H1 (cell line): ENCODE data around the gene IQCM. TPM values are rescaled to one million over a fixed set of nuclear protein-coding genes. Genes with fewer than 3 reads are reported as not detected.

Source experiments
- CTCF ChIA-PET: fragments of 300-600 bp; sonication (Branson Sonifier 250); formaldehyde crosslinking; loops from one replicate; lab custom pipeline; 2021; ENCODE audit not compliant: partially characterized antibody; lab: Charles Lee
- POLR2A ChIA-PET: fragments of 300-600 bp; sonication (Branson Sonifier 250); formaldehyde crosslinking; loops from one replicate; lab custom pipeline; 2021; ENCODE audit warnings: inconsistent platforms; ENCODE audit not compliant: partially characterized antibody; lab: Charles Lee
- DNase-seq, 2 experiments: peaks; one replicate each; pipeline versions ENCODE4 v3.0.0 to v3.0.0-alpha.2; 2010 to 2022; ENCODE audit warnings: low spot score in 2 of 2, low read depth in 1 of 2, mixed read lengths in 1 of 2
- FAIRE-seq: peaks from 2 replicates; lab custom pipeline; 2011; peaks lifted over from hg19 to GRCh38; lab: Jason Lieb, UNC
- H2AFZ ChIP-seq: 2 replicates; pipeline ENCODE4 v1.8.1; 2012; ENCODE audit warnings: low read length, inconsistent platforms
- H2AK5ac ChIP-seq: 2 replicates; pipeline ENCODE4 v1.6.1; 2013; ENCODE audit warnings: low read depth, low read length
- H2BK120ac ChIP-seq: replicated peaks from 2 replicates; pipeline ENCODE3; 2013; ENCODE audit warnings: low read depth, low read length, inconsistent platforms
- H2BK12ac ChIP-seq: 2 replicates; pipeline ENCODE4 v1.6.1; 2013; ENCODE audit warnings: low read depth, low read length
- H2BK15ac ChIP-seq: 2 replicates; pipeline ENCODE4 v1.6.1; 2013; ENCODE audit warnings: low read length
- H2BK20ac ChIP-seq: 2 replicates; pipeline ENCODE4 v1.6.1; 2013; ENCODE audit warnings: low read length
- H2BK5ac ChIP-seq: 2 replicates; pipeline ENCODE4 v1.6.1; 2013; ENCODE audit warnings: low read depth, low read length
- H3K14ac ChIP-seq: 2 replicates; pipeline ENCODE4 v1.6.1; 2013; ENCODE audit warnings: inconsistent platforms; ENCODE audit not compliant: insufficient read length
- H3K18ac ChIP-seq: 2 replicates; pipeline ENCODE4 v1.6.1; 2013; ENCODE audit warnings: low read length; ENCODE audit errors: extremely low read depth
- H3K23ac ChIP-seq: 2 replicates; pipeline ENCODE4 v1.6.1; 2013; ENCODE audit warnings: inconsistent platforms; ENCODE audit not compliant: insufficient read length
- H3K23me2 ChIP-seq: 2 replicates; pipeline ENCODE4 v1.6.1; 2013; ENCODE audit warnings: low read depth, low read length
- H3K27ac ChIP-seq: 2 replicates; pipeline ENCODE4 v1.6.1; 2011; ENCODE audit warnings: low read depth, low read length, inconsistent platforms
- H3K27me3 ChIP-seq, 4 experiments: replicated peaks in 1 of 4; 1 replicate in 1 of 4; 2 replicates in 3 of 4; pipeline versions ENCODE4 v1.6.1 to v1.8.1; 2011 to 2013; ENCODE audit warnings: low read length in 3 of 4, mild to moderate bottlenecking in 3 of 4, inconsistent platforms in 2 of 4, mixed read lengths in 2 of 4, moderate library complexity in 1 of 4; ENCODE audit not compliant: control insufficient read depth in 3 of 4, insufficient read depth in 3 of 4; ENCODE audit errors: extremely low read depth in 1 of 4
- H3K36me3 ChIP-seq, 4 experiments: 2 replicates each; pipeline versions ENCODE4 v1.6.1 to v1.8.1; 2011 to 2013; ENCODE audit warnings: mild to moderate bottlenecking in 4 of 4, low read length in 3 of 4, moderate library complexity in 2 of 4, control low read depth in 1 of 4, inconsistent platforms in 1 of 4; ENCODE audit not compliant: insufficient read depth in 4 of 4, control insufficient read depth in 2 of 4
- H3K4ac ChIP-seq: replicated peaks from 2 replicates; pipeline ENCODE3; 2013; ENCODE audit warnings: low read length, low read depth, mixed read lengths, inconsistent platforms; ENCODE audit not compliant: insufficient read length
- H3K4me1 ChIP-seq, 4 experiments: replicated peaks in 1 of 4; 1 replicate in 1 of 4; 2 replicates in 3 of 4; pipeline versions ENCODE4 v1.6.1 to v1.8.1; 2011 to 2013; ENCODE audit warnings: low read length in 3 of 4, inconsistent platforms in 2 of 4, mixed read lengths in 1 of 4; ENCODE audit not compliant: insufficient read depth in 4 of 4, control insufficient read depth in 3 of 4
- H3K4me2 ChIP-seq, 2 experiments: 2 replicates each; pipeline versions ENCODE4 v1.6.1 to v1.8.1; 2011 to 2013; ENCODE audit warnings: low read depth in 2 of 2, low read length in 2 of 2, control low read depth in 1 of 2, inconsistent platforms in 1 of 2, mild to moderate bottlenecking in 1 of 2; ENCODE audit not compliant: insufficient read depth in 1 of 2
- H3K4me3 ChIP-seq, 4 experiments: fragments of 200-600, 300-600 bp in 1 of 4; sonication (generic), shearing (Covaris generic), sonication (Bioruptor Twin) in 1 of 4; 2 replicates each; pipeline versions ENCODE4 v1.5.1 to v1.8.1; 2011 to 2016; ENCODE audit warnings: low read length in 4 of 4, low read depth in 3 of 4, control low read depth in 2 of 4, inconsistent platforms in 2 of 4, mild to moderate bottlenecking in 2 of 4, mixed read lengths in 1 of 4, moderate library complexity in 1 of 4; ENCODE audit not compliant: insufficient read depth in 2 of 4; ENCODE audit errors: extremely low read depth in 1 of 4
- H3K56ac ChIP-seq: replicated peaks from 2 replicates; pipeline ENCODE3; 2013; ENCODE audit warnings: low read depth, mild to moderate bottlenecking, mixed read lengths, low read length, inconsistent platforms; ENCODE audit not compliant: insufficient read length
- H3K79me1 ChIP-seq: 2 replicates; pipeline ENCODE4 v1.6.1; 2013; ENCODE audit warnings: low read depth, low read length, control low read depth
- H3K79me2 ChIP-seq, 2 experiments: 2 replicates each; pipeline versions ENCODE4 v1.6.1 to v1.8.1; 2012 to 2013; ENCODE audit warnings: low read length in 2 of 2, mild to moderate bottlenecking in 2 of 2, inconsistent platforms in 1 of 2; ENCODE audit not compliant: insufficient read depth in 2 of 2, control insufficient read depth in 1 of 2
- H3K9ac ChIP-seq, 4 experiments: replicated peaks in 1 of 4; 1 replicate in 1 of 4; 2 replicates in 3 of 4; pipeline versions ENCODE4 v1.6.1 to v1.8.1; 2011 to 2013; ENCODE audit warnings: low read depth in 3 of 4, low read length in 3 of 4, control low read depth in 2 of 4, mild to moderate bottlenecking in 2 of 4, moderate library complexity in 2 of 4, inconsistent platforms in 1 of 4; ENCODE audit errors: extremely low read depth in 1 of 4
- H3K9me3 ChIP-seq, 2 experiments: 2 replicates each; pipeline versions ENCODE4 v1.6.1 to v1.8.1; 2012 to 2013; ENCODE audit warnings: mild to moderate bottlenecking in 2 of 2, moderate library complexity in 2 of 2, control low read depth in 1 of 2, inconsistent platforms in 1 of 2, low read depth in 1 of 2, low read length in 1 of 2, mixed read lengths in 1 of 2; ENCODE audit not compliant: insufficient read depth in 2 of 2
- H4K20me1 ChIP-seq, 2 experiments: replicated peaks in 1 of 2; 2 replicates each; pipeline versions ENCODE3 to v1.8.1; 2011 to 2013; ENCODE audit warnings: inconsistent platforms in 2 of 2, low read length in 2 of 2, mild to moderate bottlenecking in 1 of 2; ENCODE audit not compliant: insufficient read depth in 2 of 2, control insufficient read depth in 1 of 2
- H4K5ac ChIP-seq: 2 replicates; pipeline ENCODE4 v1.6.1; 2013; ENCODE audit warnings: low read length, low read depth, mixed read lengths, inconsistent platforms; ENCODE audit not compliant: insufficient read length
- H4K8ac ChIP-seq: 2 replicates; pipeline ENCODE4 v1.8.0; 2013; ENCODE audit warnings: mild to moderate bottlenecking, moderate library complexity, low read length, inconsistent platforms; ENCODE audit not compliant: insufficient read depth; ENCODE audit errors: extremely low read depth
- H4K91ac ChIP-seq: replicated peaks from 2 replicates; pipeline ENCODE3; 2013; ENCODE audit warnings: low read length, mixed read lengths, inconsistent platforms; ENCODE audit not compliant: insufficient read length
- CEBPB ChIP-seq: IDR thresholded peaks from 2 replicates; pipeline ENCODE4 v1.6.1; 2012; ENCODE audit warnings: low read depth, low read length
- JUND ChIP-seq: IDR thresholded peaks from 2 replicates; pipeline ENCODE4 v1.6.1; 2011; ENCODE audit warnings: mild to moderate bottlenecking, improper control_type of control experiment, low read length
- POU5F1 ChIP-seq: IDR thresholded peaks from 2 replicates; pipeline ENCODE4 v1.6.1; 2011; ENCODE audit warnings: low read depth, mild to moderate bottlenecking, low read length, moderate library complexity
- RAD21 ChIP-seq, 2 experiments: IDR thresholded peaks in 1 of 2; conservative IDR thresholded peaks in 1 of 2; 2 replicates each; pipeline ENCODE4 v1.6.1; 2011; ENCODE audit warnings: low read depth in 2 of 2, low read length in 2 of 2, improper control_type of control experiment in 1 of 2, inconsistent platforms in 1 of 2, mild to moderate bottlenecking in 1 of 2, moderate library complexity in 1 of 2
- RFX5 ChIP-seq: IDR thresholded peaks from 2 replicates; pipeline ENCODE4 v1.6.1; 2011; ENCODE audit warnings: low read depth, low read length, improper control_type of control experiment, borderline replicate concordance
- TEAD4 ChIP-seq: IDR thresholded peaks from 2 replicates; pipeline ENCODE4 v1.6.1; 2012; ENCODE audit warnings: low read depth, low read length, inconsistent platforms, mixed read lengths
- polyA plus RNA-seq, 7 experiments: library from polyadenylated mRNA; depleted of rRNA in 3 of 7; stranded (reverse) in 5 of 7; unstranded in 2 of 7; fragments of >200 nt in 5 of 7; fragments of 200-250 nt in 2 of 7; gene quantifications; 1 replicate in 5 of 7; 2 replicates in 1 of 7; 4 replicates in 1 of 7; pipeline versions ENCODE4 v1.2.1 to v1.2.3, GENCODE V29; 2011 to 2013; ENCODE audit warnings: missing spikeins in 2 of 7, mixed read lengths in 2 of 7
- total RNA-seq: library from RNA; stranded (reverse); fragmentation: NEBNext Ultra II Directional; extraction: Animal tissue kit (Norgen Biotek cat#: 25700); gene quantifications from 2 replicates; pipeline ENCODE4 v1.2.1, GENCODE V29; 2021
- TF ChIP-seq, protein P1 (sequence below), 3 experiments: IDR thresholded peaks; 1 replicate in 2 of 3; 2 replicates in 1 of 3; pipeline versions ENCODE4 v1.5.1 to v1.6.1; 2011; ENCODE audit warnings: low read length in 3 of 3, mild to moderate bottlenecking in 3 of 3, inconsistent platforms in 2 of 3, low read depth in 1 of 3, moderate library complexity in 1 of 3; ENCODE audit not compliant: insufficient read depth in 1 of 3; ENCODE audit errors: control extremely low read depth in 1 of 3
- TF ChIP-seq, protein P2 (sequence below): IDR thresholded peaks from 2 replicates; pipeline ENCODE4 v1.6.1; 2011; ENCODE audit warnings: low read length, improper control_type of control experiment

Gene IQCM
- total and polyA plus RNA-seq, 2 of the 8 experiments (the other 6 are each of a cell fraction or from before 2014, with no cell fraction given), result not detected

DNA sequence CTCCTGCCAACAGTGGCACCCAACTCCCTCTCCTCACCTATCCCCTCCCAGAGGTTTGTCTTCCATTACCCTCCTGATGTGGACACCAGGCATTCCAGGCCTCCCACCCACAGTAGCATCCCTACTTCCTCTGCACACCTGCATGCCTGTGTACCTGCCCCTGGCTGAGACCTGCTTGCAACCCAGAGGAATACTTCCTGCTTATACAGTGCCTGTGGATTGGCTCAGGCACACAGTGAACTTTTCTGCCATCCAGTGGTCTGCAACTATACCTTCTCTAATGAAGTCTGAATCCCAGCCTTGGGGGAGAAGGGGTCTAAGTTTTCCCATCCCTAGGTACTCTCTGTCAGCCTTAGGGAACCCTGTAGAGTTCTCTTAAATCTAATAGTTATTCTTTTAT lies 169.9 kb downstream of the IQCM start:
- TF ChIP-seq POU5F1 (no peak), CEBPB (no peak), RAD21 (IDR thresholded peaks at IDR 0.05 in 1 of 2, conservative IDR thresholded peaks at IDR 0.05 in 1 of 2; ENCODE audit: low read depth in 2 of 2, low read length in 2 of 2) (peak; percentile 76 to 88), JUND (no peak), TEAD4 (0 out of 2 replicates have a peak, but pooled peaks have one; percentile 38), RFX5 (no peak)
- TF ChIP-seq, protein P1, sequence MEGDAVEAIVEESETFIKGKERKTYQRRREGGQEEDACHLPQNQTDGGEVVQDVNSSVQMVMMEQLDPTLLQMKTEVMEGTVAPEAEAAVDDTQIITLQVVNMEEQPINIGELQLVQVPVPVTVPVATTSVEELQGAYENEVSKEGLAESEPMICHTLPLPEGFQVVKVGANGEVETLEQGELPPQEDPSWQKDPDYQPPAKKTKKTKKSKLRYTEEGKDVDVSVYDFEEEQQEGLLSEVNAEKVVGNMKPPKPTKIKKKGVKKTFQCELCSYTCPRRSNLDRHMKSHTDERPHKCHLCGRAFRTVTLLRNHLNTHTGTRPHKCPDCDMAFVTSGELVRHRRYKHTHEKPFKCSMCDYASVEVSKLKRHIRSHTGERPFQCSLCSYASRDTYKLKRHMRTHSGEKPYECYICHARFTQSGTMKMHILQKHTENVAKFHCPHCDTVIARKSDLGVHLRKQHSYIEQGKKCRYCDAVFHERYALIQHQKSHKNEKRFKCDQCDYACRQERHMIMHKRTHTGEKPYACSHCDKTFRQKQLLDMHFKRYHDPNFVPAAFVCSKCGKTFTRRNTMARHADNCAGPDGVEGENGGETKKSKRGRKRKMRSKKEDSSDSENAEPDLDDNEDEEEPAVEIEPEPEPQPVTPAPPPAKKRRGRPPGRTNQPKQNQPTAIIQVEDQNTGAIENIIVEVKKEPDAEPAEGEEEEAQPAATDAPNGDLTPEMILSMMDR (IDR thresholded peaks at IDR 0.05; ENCODE audit: control extremely low read depth in 1 of 3, insufficient read depth in 1 of 3, low read depth in 1 of 3, low read length in 3 of 3), result peak in 2 of 3 experiments; percentile 55 to 65; a peak in 3 of 4 replicates
- TF ChIP-seq, protein P2, sequence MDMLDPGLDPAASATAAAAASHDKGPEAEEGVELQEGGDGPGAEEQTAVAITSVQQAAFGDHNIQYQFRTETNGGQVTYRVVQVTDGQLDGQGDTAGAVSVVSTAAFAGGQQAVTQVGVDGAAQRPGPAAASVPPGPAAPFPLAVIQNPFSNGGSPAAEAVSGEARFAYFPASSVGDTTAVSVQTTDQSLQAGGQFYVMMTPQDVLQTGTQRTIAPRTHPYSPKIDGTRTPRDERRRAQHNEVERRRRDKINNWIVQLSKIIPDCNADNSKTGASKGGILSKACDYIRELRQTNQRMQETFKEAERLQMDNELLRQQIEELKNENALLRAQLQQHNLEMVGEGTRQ, result no peak
- H2AK5ac ChIP-seq, result no peak overlapping the region
- CTCF ChIA-PET, result no interaction called here

More for the DNA sequence above, 169.9 kb downstream of the IQCM start:
- Histone ChIP-seq H2BK20ac (no peak overlapping the region), H2BK120ac (no peak overlapping the region), H3K14ac (no peak overlapping the region), H3K4me3 (no peak overlapping the region), H3K79me2 (no peaks in the 10 kb centered on the region), H3K18ac (no peak overlapping the region), H4K8ac (no peak overlapping the region), H4K91ac (no peak overlapping the region), H4K5ac (no peak overlapping the region), H3K9me3 (no peaks in the 10 kb centered on the region), H3K9ac (no peak overlapping the region), H2AFZ (peak overlapping the region; percentile 62; the same call in 1 of the 2 replicates), H3K23ac (no peak overlapping the region), H2BK5ac (no peak overlapping the region), H3K4me2 (no peak overlapping the region), H2BK12ac (no peak overlapping the region), H4K20me1 (no peaks in the 10 kb centered on the region), H3K4me1 (no peaks in the 10 kb centered on the region; a peak in 1 of 7 replicates), H3K4ac (no peak overlapping the region), H3K27ac (no peak overlapping the region), H3K56ac (no peak overlapping the region), H3K36me3 (no peaks in the 10 kb centered on the region), H2BK15ac (no peak overlapping the region), H3K23me2 (no peaks in the 10 kb centered on the region), H3K79me1 (no peaks in the 10 kb centered on the region), H3K27me3 (no peaks in the 10 kb centered on the region)
- POLR2A ChIA-PET, result no interaction called here
- DNase-seq (peak; percentile 23 to 51), FAIRE-seq (peak; percentile 57)
